Esophagus squamous epithelium (tissue), 5 donors: ENCODE data around the gene CENPM. TPM values are rescaled to one million over a fixed set of nuclear protein-coding genes. Genes with fewer than 3 reads are reported as not detected.

ENCODE experiments used
- DNase-seq: peaks from one replicate; lab custom pipeline; 2025; lab: John Stamatoyannopoulos, UW
- H3K27ac ChIP-seq, 4 donors: fragments of 200-600 bp; sonication (generic); one replicate each; pipeline ENCODE4 v1.5.1; 2016 to 2019; ENCODE audit warnings: mild to moderate bottlenecking in 1 of 4
- H3K27me3 ChIP-seq, 4 donors: fragments of 200-600 bp; sonication (generic); 1 replicate in 3 of 4; 2 replicates in 1 of 4; pipeline versions ENCODE4 v1.5.1 to v1.6.0; 2017 to 2021; ENCODE audit warnings: antibody characterized with exemption in 1 of 4
- H3K36me3 ChIP-seq, 3 donors: fragments of 200-600 bp; sonication (generic); one replicate each; pipeline ENCODE4 v1.5.1; 2016 to 2019
- H3K4me1 ChIP-seq, 3 donors: fragments of 200-600 bp; sonication (generic); one replicate each; pipeline ENCODE4 v1.5.1; 2017 to 2019
- H3K4me3 ChIP-seq, 4 donors: fragments of 200-600 bp; sonication (generic); 1 replicate in 3 of 4; 2 replicates in 1 of 4; pipeline ENCODE4 v1.5.1; 2016 to 2019; ENCODE audit warnings: mild to moderate bottlenecking in 2 of 4, moderate library complexity in 1 of 4
- H3K9me3 ChIP-seq, 3 donors: fragments of 200-600 bp; sonication (generic); one replicate each; pipeline ENCODE4 v1.5.1; 2016 to 2019
- POLR2A ChIP-seq, 4 donors: fragments of 450-650 bp; IDR thresholded peaks; one replicate each; pipeline ENCODE4 v1.6.1; 2017; ENCODE audit warnings: antibody characterized with exemption in 4 of 4, mild to moderate bottlenecking in 4 of 4, moderate library complexity in 3 of 4
- WGBS, 2 donors: methylation state at CpG; one replicate each; pipeline ENCODE4 v1.1.5; 2018; 5-methylcytosine and 5-hydroxymethylcytosine counted together
- intact Hi-C: fragments of 100-400 bp; cut with DNase I; formaldehyde crosslinking; loops from one replicate; pipeline ENCODE4 v1.15.0; 2022
- total RNA-seq, 4 donors: library from RNA; depleted of rRNA; stranded (reverse); fragments of >200 nt; gene quantifications; one replicate each; pipeline ENCODE4 v1.1.0, GENCODE V29; 2016
- TF ChIP-seq, protein P1 (sequence below), 6 experiments: fragments of 450-650 bp in 4 of 6; fragments of 200-600 bp in 2 of 6; sonication (generic) in 2 of 6; IDR thresholded peaks; one replicate each; pipeline ENCODE4 v1.5.1; 2016 to 2019; ENCODE audit warnings: antibody characterized with exemption in 6 of 6, mild to moderate bottlenecking in 4 of 6, moderate library complexity in 4 of 6
- donor health status: DM: yes; HTN: yes; CAD: no.

CENPM gene
- total RNA-seq, 4 donors from 2014 or later, result 6.9 to 12.6 (median 10.5) TPM

- no peak for DNase-seq
- Histone ChIP-seq H3K36me3 (no peaks in the 10 kb centered on the region), H3K27me3 (peaks cover 4 to 55% (median 9%) of the 10 kb centered on the region in 4 donors), H3K4me1 (peaks cover 7 to 17% (median 8%) of the 10 kb centered on the region in 3 donors), H3K9me3 (no peaks in the 10 kb centered on the region), H3K4me3 (no peak overlapping the region), H3K27ac (no peak overlapping the region)
- TF ChIP-seq, protein P1, sequence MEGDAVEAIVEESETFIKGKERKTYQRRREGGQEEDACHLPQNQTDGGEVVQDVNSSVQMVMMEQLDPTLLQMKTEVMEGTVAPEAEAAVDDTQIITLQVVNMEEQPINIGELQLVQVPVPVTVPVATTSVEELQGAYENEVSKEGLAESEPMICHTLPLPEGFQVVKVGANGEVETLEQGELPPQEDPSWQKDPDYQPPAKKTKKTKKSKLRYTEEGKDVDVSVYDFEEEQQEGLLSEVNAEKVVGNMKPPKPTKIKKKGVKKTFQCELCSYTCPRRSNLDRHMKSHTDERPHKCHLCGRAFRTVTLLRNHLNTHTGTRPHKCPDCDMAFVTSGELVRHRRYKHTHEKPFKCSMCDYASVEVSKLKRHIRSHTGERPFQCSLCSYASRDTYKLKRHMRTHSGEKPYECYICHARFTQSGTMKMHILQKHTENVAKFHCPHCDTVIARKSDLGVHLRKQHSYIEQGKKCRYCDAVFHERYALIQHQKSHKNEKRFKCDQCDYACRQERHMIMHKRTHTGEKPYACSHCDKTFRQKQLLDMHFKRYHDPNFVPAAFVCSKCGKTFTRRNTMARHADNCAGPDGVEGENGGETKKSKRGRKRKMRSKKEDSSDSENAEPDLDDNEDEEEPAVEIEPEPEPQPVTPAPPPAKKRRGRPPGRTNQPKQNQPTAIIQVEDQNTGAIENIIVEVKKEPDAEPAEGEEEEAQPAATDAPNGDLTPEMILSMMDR (IDR thresholded peaks at IDR 0.05), result no peak
- no peak for TF ChIP-seq POLR2A (IDR thresholded peaks at IDR 0.05)
- 100% methylated on average over 1 of the region's 1 CpG for WGBS, 2 donors
- intact Hi-C loops, result no loop called here
Observed at GRCh38 chr22:41978732-41979131, 31.8 kb upstream of the CENPM start.

DNA sequence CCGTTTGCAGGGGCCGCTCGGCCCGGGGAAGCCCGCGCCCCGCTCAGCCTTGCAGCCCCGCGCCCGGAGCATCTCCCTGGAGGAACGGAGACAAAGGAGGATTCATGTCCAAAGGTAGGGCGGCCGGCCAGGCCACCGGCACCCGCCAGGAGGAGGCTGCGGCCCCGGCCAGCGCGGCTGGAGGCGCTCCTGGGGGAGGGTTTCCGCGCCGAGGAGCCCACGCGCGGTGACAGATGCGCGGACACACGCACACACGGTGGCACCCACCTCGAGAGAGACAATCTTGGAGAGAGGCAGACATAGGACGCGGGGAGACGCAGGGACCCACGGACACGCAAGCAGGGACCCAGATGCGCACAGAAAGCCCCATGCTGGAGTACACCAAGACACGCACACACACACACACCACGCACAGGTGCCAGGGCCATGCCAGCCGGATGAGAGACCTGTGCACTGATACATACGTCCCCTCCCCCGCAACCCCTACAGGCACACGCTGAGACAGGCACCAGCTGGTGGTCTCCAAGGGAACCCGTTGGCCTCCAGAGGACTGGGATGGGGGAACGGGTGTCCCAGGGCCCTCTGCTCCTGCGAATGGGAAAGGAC lies 30.1 kb upstream of the CENPM start:
- DNase-seq, result no peak
- H3K4me3 ChIP-seq, result peak overlapping the region; percentile 17 to 68 (median 42)
- intact Hi-C loops, result no loop called here
- peaks cover 4 to 72% (median 9%) of the 10 kb centered on the region in 4 donors for H3K27me3 ChIP-seq
- H3K4me1 ChIP-seq, result peaks cover 7 to 17% (median 8%) of the 10 kb centered on the region in 3 donors
- no peak overlapping the region for H3K27ac ChIP-seq
- TF ChIP-seq, protein P1 (IDR thresholded peaks at IDR 0.05), result no peak
- no peak for TF ChIP-seq POLR2A (IDR thresholded peaks at IDR 0.05)
- 6 to 10% methylated on average over 2 to 26 of the region's 46 CpGs for WGBS, 2 donors
- H3K36me3 ChIP-seq, result no peaks in the 10 kb centered on the region
- no peaks in the 10 kb centered on the region for H3K9me3 ChIP-seq

GRCh38 chr22:41976070-41976901 lies 29.3 kb upstream of the CENPM start:
- H3K4me1 ChIP-seq, result peaks cover 7 to 17% (median 8%) of the 10 kb centered on the region in 3 donors
- H3K4me3 ChIP-seq, result peak overlapping the region; percentile 33 to 68 (median 42)
- H3K27ac ChIP-seq, result no peak overlapping the region
- TF ChIP-seq, protein P1 (IDR thresholded peaks at IDR 0.05), result no peak
- TF ChIP-seq POLR2A (IDR thresholded peaks at IDR 0.05), result no peak
- intact Hi-C loops, result no loop called here
- no peaks in the 10 kb centered on the region for H3K36me3 ChIP-seq
- no peak for DNase-seq
- H3K27me3 ChIP-seq, result peaks cover 4 to 79% (median 9%) of the 10 kb centered on the region in 4 donors
- no peaks in the 10 kb centered on the region for H3K9me3 ChIP-seq
- WGBS, 2 donors, result 13 to 14% methylated on average over 5 to 6 of the region's 72 CpGs

DNA sequence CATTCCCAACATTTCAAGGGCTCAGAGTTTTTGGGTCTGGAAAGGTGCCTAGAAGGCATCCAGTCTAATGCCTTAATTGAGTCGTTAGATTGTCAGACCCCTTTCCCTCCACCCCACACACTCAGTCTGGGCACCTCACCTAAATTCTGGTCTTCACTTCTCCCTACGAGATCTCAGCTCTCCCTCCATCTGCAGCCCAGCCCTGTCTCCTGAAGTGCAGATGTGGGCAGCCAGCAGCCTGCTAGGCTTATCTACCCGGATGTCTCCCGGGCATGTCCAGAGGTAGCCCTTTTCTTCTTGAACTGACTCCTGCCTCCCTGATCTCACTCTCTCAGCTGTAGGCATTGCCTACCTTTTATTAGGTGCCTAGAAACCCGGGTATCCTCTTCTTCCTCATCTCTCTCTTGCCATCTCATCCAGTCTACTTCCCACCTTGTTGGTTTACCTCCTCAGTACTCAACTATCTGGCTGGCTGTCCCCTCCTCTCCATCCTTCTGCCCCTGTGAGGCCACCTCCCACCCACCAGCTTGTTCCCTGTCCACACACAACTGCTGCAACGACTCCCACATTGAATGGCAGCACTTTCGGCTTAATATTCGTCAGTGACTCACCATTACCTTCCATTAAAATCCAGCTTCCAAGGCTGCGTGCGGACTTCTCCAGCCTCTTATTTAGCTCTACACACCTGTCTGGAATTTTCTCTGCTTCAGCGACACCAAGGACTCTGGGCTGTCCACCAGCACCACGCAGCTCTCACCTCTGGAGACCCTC lies 28.5 kb upstream of the CENPM start:
- H3K27me3 ChIP-seq, result peaks cover 4 to 87% (median 9%) of the 10 kb centered on the region in 4 donors
- no peak overlapping the region for H3K27ac ChIP-seq
- 54 to 62% methylated on average over 12 of the region's 12 CpGs for WGBS, 2 donors
- H3K36me3 ChIP-seq, result no peaks in the 10 kb centered on the region
- peaks cover 7 to 17% (median 8%) of the 10 kb centered on the region in 3 donors for H3K4me1 ChIP-seq
- H3K9me3 ChIP-seq, result no peaks in the 10 kb centered on the region
- no peak overlapping the region for H3K4me3 ChIP-seq
- DNase-seq, result no peak
- intact Hi-C loops, result no loop called here
- no peak for TF ChIP-seq POLR2A (IDR thresholded peaks at IDR 0.05)
- TF ChIP-seq, protein P1 (IDR thresholded peaks at IDR 0.05), result no peak
